Epithelial cell of esophagus (primary cell): ENCODE results near the gene KRT25.
A peak's percentile ranks its signal among the peaks of the same experiment; 100 is the strongest.

Source experiments
- DNase-seq: peaks from one replicate; pipeline ENCODE4 v3.0.0; 2010; ENCODE audit warnings: low read depth
- H3K4me3 ChIP-seq: 2 replicates; pipeline ENCODE4 v1.5.1; 2011; ENCODE audit warnings: mild to moderate bottlenecking, low read length, control low read depth
- TF ChIP-seq, protein P1 (sequence below): IDR thresholded peaks from 2 replicates; pipeline ENCODE4 v1.5.1; 2011; ENCODE audit warnings: low read depth, mild to moderate bottlenecking, low read length, control low read depth, inconsistent platforms; ENCODE audit not compliant: insufficient read depth; ENCODE audit errors: missing control alignments

Gene KRT25

DNA sequence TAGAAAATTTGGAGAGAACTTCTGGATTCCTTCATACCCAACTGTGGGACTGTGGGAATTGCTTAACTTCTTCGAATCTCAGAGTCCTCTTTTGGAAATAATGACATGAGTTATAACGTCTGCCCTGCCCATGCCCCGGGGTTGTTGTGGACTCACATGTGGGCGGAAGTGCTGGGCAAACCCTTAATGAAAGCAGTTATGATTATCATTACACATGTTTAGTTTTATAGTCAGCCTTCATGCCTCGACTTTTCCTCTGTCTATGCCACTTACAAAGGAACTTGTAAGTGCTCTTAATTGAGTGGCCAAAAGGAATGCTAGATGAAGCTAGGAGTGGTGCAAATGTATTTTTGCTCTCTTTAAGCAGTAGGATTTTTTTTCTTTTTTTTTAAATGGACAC, 23.3 kb upstream of the KRT25 start:
- peak; percentile 39 for DNase-seq
- no peak overlapping the region for H3K4me3 ChIP-seq
- TF ChIP-seq, protein P1, sequence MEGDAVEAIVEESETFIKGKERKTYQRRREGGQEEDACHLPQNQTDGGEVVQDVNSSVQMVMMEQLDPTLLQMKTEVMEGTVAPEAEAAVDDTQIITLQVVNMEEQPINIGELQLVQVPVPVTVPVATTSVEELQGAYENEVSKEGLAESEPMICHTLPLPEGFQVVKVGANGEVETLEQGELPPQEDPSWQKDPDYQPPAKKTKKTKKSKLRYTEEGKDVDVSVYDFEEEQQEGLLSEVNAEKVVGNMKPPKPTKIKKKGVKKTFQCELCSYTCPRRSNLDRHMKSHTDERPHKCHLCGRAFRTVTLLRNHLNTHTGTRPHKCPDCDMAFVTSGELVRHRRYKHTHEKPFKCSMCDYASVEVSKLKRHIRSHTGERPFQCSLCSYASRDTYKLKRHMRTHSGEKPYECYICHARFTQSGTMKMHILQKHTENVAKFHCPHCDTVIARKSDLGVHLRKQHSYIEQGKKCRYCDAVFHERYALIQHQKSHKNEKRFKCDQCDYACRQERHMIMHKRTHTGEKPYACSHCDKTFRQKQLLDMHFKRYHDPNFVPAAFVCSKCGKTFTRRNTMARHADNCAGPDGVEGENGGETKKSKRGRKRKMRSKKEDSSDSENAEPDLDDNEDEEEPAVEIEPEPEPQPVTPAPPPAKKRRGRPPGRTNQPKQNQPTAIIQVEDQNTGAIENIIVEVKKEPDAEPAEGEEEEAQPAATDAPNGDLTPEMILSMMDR = no peak

DNA sequence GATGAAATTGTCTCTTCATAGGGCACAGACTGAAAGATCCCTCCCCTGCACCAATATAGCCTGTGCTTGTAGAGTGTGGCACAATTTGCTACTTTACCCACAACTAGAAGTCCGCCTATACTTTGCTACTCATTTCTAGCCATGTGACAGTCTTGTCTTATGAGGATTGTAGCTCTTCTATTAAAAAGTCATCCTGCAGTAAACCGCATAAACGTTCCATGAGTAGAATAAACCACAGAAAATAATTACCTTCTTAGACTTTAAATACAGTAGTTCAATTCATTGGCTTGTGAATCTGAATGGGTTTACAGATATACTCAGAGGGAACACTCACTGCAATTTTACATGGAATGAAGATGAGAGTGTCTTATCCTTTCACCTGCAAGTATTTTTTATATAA, 22.8 kb upstream of the KRT25 start:
- TF ChIP-seq, protein P1 = no peak
- no peak for DNase-seq
- H3K4me3 ChIP-seq = no peak overlapping the region

DNA sequence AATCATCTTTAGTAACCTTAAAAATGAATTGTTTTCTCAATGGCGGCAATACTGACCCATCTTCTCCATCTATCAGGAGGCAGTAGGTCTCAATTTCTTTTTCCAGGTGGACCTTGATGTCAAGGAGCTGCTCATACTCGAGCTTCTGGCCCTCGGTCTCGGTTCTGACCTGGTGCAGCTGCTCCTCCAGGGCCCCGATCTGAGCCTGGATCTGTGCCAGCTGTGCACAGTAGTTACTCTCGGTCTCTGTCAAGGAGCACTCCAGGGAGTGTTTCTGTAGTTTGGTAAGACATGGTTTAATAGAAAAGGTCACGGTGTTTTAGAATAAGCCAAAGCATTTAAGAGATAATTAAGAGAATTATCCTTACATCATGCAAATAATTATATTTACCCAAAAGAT, 22.3 kb upstream of the KRT25 start:
- TF ChIP-seq, protein P1 = no peak

DNA sequence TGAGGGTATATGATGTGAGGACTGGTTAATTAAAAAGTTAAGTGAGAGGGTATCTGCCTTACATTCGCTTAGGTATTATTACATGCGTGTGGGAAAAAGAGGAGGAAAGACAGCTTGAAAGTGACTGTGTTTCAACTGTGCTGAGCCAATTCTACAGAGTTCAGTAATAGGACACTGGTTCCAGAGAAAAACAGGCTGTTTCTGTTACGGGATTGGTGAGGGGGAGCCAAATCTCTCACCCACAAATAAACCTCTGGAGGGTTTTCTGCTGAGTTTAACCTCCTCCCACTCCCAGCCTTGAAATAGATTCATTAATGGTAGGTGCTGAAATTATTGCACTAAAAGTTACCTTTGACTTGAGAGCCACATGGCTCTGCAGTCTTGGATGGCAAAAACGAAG, 20.8 kb upstream of the KRT25 start:
- H3K4me3 ChIP-seq = no peak overlapping the region
- no peak for DNase-seq
- TF ChIP-seq, protein P1 = no peak

More for the DNA sequence above, 22.3 kb upstream of the KRT25 start:
- no peak overlapping the region for H3K4me3 ChIP-seq
- DNase-seq = no peak

DNA sequence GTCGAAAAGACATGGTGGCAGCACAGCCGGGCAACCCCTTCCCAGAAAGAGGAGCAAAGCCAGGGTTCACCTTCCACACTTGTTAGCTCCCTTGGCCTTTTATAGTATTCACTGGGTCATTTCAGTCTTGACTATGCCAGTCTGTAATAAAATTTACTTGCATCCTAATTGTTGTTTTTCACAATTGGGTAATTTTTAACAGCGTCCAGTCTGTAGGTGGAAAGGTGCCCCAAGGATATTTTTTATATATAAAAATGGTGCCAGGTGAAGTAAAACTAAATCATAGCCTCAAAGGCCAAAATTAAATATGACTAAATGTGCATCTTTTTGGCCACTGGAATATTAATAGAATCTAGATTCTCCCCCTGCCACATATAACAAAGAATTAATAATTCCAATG, 17.0 kb upstream of the KRT25 start, which contains the start of gene KRT26:
Gene KRT26, minus strand, starts transcription at position 101 of the 400 bp plus-strand sequence. Its CDS starts 88 bp downstream, at position 13.
- H3K4me3 ChIP-seq = no peak within 1 kb of the TSS
- DNase-seq = no peak
- TF ChIP-seq, protein P1 = no peak

DNA sequence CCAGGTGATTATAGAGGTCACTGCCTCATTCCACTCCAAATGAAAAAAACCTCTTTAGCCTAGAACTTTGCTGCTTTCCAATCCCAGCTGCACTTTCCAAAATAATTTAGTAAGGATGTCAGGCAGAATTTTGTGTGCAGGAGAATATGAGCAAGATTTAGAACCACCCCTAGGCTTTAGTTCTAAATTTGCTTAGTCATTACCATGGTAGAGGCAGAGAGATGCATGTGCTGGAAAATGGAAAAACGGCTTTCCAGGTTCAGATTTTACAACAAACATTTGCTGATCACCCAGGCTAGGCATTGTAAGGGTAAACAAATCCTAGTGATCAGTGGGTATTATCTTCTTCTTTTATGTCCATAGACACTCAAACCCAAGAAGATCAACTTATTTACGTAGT, 10.5 kb upstream of the KRT25 start:
- TF ChIP-seq, protein P1 = no peak
- DNase-seq = no peak
- H3K4me3 ChIP-seq = no peak overlapping the region

DNA sequence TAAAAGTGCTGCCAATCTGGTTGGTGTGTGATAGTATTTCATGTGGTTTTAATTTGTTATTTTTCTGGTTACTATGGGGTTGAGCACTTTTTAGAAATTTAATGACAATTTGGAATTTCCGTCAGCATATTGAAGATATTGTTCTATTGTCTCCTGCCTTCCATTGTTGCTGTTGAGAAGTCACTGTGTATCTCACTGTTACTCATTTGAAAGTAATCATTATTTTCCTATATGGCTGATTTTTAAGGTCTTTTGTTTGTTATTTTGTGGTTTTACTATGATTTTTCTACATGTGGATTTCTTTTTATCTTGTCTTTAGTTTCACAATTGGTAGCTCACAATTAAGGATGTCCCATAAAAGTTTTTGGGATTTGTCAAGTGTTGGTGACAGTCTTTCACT, 8.6 kb upstream of the KRT25 start:
- H3K4me3 ChIP-seq = no peak overlapping the region
- DNase-seq = no peak
- TF ChIP-seq, protein P1 = no peak
